Kidney tubule cell (primary cell): ENCODE data around the gene FECH.
"Not testable (repeated sequence)": the region's sequence is repeated elsewhere in the genome, so short reads cannot be mapped to it uniquely, and the experiment has no call there.

Experiments
- DNase-seq: peaks from one replicate; pipeline ENCODE4 v3.0.0-alpha.2; 2018; ENCODE audit warnings: low spot score

FECH gene

DNA sequence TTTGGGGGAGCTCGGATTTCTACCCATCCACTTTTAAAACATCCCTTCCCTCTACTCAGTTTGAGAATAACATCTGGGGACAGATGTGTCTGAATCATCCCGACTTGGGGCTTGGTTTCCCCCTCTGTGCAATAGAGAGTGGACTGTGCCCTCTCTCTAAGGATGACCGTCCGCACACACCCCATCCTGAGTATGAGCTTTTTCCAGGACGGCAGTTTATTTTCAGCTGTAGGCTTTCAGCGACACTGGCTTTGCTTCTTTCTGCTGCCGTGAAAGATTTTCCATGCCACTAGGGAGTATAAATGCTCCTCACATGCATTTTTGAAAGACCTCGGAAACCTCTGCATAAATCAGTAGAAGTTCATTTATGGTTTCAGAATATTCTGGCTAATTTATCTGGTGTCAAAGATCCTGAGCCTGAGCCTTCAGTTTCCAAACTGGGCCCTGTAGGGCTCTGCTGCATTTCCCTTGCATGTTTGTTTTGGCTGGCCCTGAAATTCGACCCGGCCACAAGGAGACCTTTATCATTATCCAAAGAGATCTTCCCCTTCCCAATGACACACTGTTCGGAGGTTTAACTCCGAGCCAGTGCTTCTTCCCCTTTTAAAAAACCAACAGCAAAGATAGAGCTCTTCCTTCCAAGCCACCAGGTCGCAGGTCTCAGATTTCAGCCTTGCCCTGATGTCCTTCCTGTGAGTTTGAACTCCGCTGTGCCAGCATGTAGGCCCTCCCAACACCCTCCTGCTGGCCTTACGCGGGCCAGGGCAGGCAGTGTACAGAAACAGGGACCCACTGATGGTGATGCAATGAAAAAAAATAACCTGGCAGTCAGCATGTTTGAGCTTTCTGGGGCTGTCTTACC lies 53.3 kb downstream of the FECH start:
- DNase-seq = no peak

DNA sequence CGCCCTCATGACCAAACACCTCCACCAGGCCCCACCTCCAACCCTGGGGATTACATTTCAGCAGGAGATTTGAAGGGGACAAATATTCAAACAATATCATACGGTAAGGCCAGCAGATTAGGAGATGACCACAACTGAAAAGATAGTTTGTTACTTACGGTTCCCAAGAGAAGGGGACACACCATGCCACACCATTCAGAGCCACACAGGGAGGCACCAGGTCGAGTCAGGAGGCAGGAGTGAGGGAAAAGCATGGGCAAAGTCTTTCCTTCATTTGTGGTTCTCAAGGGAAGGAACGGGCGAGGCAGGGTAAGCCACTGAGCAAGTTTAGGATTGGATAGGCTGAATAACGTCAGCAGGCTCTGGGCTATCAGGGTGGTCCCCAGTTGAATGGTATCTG lies 57.4 kb downstream of the FECH start:
- DNase-seq = no peak

DNA sequence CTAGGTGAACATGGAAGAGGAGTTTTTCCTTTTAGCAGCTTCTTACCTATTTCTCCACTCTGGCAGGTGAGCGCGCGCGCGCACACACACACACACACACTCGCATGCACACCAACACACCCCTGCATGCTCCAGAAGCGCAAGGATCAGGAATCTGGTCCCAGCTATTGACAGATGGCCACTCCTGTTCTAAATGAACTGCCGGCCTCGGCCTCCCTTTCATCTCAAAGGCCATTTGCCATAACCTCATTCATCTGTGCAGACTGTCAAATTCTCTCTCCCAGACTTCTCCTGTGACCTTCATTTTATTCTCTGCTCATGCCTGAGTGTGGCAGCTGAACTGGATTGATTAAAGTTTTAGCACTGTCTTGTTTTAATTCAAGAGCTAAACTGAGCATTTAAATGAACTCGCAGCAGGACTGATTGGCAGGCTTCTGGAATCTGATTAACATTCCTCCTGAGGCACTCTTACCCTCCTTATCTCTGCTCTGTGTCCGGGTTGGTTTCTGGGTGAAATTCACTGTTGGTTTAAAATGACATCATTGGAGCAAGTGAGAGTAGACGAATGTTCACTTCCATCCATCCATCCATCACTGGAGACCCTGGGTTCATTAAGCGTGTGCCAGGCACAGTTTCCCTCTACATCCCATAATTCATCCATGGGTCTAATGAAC lies 58.8 kb downstream of the FECH start:
- no peak for DNase-seq

DNA sequence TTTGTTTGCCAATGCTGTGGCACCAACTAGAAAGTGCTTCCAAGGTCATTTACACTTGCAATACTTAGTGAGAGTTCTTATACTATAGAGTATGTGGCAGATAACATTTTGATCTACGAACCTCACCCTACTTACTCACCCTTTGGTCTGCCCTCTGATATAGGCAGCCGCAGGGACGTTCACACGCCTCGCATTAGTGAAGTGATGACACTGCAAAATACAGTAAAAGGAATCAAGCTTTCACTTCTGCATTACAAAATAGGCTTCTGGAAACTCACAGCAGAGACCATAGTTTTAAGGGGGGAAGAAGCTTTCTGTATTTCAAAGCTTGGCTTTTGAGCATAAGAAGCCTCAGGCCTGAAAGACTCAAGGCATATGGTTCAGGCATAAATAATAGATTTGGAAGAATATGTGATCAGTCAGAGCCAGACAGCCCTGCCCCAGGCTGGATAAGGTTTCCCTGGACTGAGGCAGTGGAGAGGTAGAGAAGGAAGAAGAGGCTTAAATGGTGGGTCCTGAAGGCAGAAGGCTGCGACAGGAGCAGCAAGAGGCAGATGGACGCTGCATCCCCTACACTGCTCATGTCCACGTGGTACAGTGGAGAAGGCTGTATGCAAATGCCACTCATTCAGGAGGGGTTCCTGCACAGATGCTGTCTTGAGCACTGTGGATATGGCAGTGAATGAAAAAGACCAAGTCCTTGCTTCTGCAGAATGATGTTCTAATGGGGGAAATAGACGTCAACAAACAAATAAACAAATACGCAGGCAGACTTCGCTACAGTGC lies 63.1 kb downstream of the FECH start:
- DNase-seq = no peak

DNA sequence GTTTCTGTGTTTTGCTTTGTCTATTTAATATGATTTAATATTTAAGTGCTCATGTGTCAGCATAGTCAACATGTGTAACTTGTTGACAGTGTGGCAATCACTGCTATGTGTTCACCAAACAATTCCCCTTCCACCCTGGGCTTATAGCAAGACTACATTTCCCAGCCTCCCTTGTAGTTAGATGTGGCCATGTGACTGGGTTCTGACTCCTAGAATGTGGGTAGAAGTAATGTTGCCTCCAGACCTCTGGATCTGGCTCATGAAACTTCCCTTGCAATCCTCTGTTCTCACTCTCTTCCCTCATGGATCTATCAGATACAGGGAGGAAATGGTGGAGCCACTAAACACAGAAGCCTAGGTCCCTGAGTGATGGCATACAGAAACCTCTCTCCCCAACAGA lies 64.2 kb downstream of the FECH start:
- not testable (repeated sequence) for DNase-seq

DNA sequence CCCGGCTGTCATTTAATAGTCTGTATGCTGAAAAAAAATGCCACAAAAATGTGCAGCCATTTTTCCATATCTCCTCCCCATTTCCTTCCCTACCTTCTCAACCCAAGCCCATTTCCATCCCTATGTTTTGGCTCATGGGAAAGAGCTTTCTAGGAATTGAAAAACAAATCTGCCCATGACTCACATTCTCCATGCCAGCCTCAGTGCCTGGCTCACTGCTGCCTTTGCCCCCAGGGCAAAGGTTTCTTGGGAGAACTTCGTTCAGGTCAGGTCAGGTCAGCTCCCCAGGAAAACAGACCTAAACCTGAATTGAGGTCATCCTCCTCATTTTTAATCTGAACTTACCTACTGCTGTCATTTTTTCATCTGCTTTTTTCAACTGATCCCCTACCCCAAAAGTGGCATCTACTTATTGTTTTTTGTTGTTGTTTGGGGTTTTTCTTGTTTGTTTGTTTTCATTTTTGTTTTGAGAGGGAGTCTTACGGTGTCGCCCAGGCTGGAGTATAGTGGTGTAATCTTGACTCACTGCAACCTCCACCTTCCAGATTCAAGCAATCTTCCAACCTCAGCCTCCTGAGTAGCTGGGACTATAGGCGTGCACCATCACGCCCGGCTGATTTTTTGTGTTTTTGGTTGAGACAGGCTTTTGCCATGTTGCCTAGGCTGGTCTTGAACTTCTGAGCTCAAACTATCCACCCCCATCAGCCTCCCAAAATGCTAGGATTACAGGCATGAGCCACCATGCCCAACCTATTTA lies 66.7 kb downstream of the FECH start:
- no peak for DNase-seq

DNA sequence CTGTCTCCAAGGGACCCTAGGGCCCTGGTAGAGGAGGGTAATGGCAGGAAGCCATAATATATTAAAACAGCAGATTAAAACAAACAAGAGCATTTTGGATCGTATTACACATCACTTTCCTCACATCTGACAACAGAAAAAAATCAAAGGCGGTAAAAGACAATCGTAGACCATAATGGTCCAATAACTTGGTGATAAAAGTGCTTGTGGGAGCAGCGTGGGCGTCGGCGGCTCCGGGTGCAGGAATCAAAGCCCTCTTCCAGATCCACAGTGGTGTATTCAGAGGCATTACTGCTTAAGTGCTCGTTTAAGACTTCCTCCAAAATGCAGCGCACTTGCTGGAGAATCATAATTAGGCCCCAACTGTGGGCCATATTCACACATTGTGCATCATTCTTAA lies 68.0 kb downstream of the FECH start:
- DNase-seq = no peak

DNA sequence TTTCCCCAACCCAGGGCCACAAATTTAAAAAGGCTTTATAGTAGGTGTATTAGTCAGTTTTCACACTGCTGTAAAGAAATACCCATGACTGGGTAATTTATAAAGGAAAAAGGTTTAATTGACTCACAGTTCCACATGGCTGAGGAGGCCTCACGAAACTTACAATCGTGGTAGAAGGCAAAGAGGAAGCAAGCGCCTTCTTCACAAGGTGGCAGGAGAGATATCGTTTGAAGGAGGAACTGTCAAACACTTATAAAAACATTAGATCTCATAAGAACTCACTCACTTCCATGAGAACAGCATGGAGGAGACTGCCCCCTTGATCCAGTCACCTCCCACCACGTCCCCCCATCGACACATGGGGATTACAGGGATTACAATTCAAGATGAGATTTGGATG lies 70.4 kb downstream of the FECH start:
- no peak for DNase-seq

DNA sequence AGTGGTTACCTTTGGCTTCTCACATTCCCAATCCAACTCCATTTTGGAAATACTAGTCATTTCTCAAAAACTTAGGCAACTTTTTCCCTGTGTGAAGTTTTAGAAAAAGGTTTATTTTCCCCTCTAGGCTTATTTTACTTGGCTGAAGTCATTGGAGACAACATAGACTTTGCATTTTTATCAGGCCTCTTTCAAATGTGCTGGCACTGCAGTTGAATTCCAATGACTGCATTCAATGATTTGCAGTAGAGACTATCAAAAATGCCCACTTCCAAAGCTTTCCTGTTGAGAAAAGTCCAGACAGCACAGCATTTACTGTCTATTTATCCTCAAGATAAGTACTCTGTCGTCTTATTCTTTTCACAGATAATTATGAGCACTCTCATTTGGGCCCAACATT lies 81.3 kb downstream of the FECH start:
- DNase-seq = no peak

DNA sequence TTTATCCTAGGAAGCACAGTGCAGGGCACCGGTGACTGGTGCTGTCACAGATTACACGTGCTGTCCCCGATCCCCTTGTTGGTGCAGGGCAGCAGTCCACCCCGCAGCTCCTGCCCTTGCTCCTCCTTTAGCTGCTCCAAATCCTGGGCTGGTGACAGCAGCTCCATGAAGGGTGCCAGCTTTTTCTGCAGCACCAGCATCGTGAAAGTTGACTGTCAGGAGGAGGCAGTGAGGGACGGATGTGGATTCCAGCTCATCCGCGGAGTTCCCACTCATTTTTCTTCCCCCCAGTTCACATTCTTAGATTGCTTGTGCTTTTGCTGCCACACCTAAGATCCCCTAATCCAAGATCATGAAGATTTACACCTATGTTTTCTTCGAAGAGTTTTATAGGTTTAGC lies 83.9 kb downstream of the FECH start:
- DNase-seq = no peak

DNA sequence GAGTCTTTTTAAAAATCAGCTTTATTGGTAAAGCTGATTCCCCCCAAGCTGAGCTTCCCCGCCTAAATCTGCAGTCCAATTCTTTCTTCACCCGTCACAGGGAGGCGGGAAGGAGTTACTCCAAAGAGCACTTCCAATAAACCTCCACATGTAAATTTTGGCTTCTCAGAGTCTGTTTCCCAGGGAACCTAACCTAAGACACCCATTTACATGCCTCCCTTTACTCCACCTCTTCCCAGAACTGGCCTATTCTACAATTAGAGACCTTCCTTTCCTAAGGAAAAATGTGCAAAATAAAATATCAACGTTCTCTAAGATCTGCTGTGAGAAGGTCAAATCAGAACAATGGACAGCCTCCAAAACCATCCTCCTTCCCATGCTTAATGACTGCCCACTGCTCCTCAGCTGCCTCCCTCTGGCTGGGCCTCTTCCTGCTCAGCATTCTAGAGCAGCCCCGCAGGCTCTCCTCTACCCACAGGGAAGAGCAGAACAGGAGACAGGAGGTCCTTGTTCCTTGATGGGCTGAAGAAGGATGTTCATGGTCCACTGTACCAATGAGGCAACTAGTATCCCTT lies 87.7 kb downstream of the FECH start:
- no peak for DNase-seq
